Neutrophil (primary cell): ENCODE data around the gene MRPL45.

Experiments used
- H3K27ac ChIP-seq: fragments of 200-600 bp; sonication (generic); 2 replicates; pipeline ENCODE4 v1.5.1; 2016; ENCODE audit warnings: mild to moderate bottlenecking, moderate library complexity
- H3K27me3 ChIP-seq: fragments of 200-600 bp; sonication (generic); 2 replicates; pipeline ENCODE4 v1.6.0; 2016; ENCODE audit warnings: mild to moderate bottlenecking
- H3K36me3 ChIP-seq: fragments of 200-600 bp; sonication (generic); 2 replicates; pipeline ENCODE4 v1.5.1; 2017
- H3K4me1 ChIP-seq, 2 experiments: fragments of 200-600 bp in 1 of 2; sonication (generic) in 1 of 2; 1 replicate in 1 of 2; 2 replicates in 1 of 2; pipeline versions ENCODE4 v1.5.1 to v1.6.1; 2013 to 2016; ENCODE audit warnings: low read depth in 1 of 2, low read length in 1 of 2, mild to moderate bottlenecking in 1 of 2, moderate library complexity in 1 of 2; ENCODE audit not compliant: control insufficient read depth in 1 of 2, insufficient read depth in 1 of 2
- H3K4me3 ChIP-seq, 2 experiments: fragments of 200-600 bp in 1 of 2; sonication (generic) in 1 of 2; 1 replicate in 1 of 2; 2 replicates in 1 of 2; pipeline ENCODE4 v1.5.1; 2013 to 2016; ENCODE audit warnings: low read depth in 1 of 2, low read length in 1 of 2, mild to moderate bottlenecking in 1 of 2, moderate library complexity in 1 of 2
- H3K9me3 ChIP-seq: fragments of 200-600 bp; sonication (generic); 2 replicates; pipeline ENCODE4 v1.5.1; 2016
- TF ChIP-seq, protein P1 (sequence below): fragments of 200-600 bp; sonication (generic); IDR thresholded peaks from 2 replicates; pipeline ENCODE4 v1.5.1; 2016; ENCODE audit warnings: antibody characterized with exemption

Gene MRPL45

DNA sequence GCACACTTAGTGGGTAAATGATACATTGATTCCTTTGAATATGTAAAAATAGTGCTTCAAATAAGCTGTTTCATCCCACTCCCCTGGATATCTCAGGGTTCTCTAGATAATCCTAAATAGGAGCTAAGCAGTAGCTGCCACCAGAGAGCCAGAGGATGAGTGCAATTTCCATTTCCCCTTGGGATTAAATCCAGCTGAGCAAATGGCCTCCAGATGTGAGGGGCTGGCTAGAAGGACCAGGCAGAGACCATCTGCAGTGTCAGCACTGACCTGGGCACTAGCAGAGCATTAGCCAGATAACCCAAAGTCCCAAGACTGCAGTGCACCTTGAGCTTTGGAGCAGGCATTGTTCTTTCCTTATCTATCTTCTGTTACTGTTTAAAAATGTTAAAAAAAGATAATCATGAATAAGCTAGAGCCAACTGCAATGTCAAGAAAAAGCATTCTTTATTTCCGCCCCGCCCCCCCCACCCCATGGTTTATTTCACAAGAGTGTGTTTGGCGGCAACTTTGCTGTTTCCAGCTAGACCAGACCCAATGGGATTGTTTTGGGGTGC is 27.3 kb downstream of the MRPL45 start:
- Histone ChIP-seq H3K9me3 (no peaks in the 10 kb centered on the region), H3K4me1 (peaks cover 0 to 3% of the 10 kb centered on the region in 2 experiments), H3K36me3 (peaks cover 12% of the 10 kb centered on the region), H3K27ac (no peak overlapping the region), H3K27me3 (no peaks in the 10 kb centered on the region), H3K4me3 (no peak overlapping the region)
- TF ChIP-seq, protein P1, sequence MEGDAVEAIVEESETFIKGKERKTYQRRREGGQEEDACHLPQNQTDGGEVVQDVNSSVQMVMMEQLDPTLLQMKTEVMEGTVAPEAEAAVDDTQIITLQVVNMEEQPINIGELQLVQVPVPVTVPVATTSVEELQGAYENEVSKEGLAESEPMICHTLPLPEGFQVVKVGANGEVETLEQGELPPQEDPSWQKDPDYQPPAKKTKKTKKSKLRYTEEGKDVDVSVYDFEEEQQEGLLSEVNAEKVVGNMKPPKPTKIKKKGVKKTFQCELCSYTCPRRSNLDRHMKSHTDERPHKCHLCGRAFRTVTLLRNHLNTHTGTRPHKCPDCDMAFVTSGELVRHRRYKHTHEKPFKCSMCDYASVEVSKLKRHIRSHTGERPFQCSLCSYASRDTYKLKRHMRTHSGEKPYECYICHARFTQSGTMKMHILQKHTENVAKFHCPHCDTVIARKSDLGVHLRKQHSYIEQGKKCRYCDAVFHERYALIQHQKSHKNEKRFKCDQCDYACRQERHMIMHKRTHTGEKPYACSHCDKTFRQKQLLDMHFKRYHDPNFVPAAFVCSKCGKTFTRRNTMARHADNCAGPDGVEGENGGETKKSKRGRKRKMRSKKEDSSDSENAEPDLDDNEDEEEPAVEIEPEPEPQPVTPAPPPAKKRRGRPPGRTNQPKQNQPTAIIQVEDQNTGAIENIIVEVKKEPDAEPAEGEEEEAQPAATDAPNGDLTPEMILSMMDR = no peak

DNA sequence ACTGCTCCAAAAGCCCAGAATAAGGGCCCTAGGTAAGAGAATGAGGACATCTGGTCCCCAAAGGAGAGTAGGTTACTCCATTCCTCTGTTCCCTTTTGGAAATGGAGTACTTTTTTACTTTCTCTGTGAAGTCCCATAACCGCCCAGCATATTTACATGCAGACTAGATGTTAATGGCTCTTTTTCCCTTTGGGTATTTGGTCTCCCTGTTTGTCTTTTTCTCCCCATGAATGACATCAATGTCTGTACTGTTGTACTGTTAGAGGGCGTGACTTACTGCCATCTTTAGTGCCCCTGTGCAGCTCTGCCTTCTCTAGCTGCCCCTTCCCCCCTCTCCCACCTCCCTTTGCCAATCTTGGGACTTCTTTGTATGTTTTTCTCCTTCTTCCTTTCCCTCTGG is 27.8 kb downstream of the MRPL45 start:
- TF ChIP-seq, protein P1 = no peak
- Histone ChIP-seq H3K27ac (no peak overlapping the region), H3K9me3 (no peaks in the 10 kb centered on the region), H3K27me3 (no peaks in the 10 kb centered on the region), H3K36me3 (peaks cover 10% of the 10 kb centered on the region), H3K4me3 (no peak overlapping the region), H3K4me1 (peaks cover 0 to 3% of the 10 kb centered on the region in 2 experiments)

DNA sequence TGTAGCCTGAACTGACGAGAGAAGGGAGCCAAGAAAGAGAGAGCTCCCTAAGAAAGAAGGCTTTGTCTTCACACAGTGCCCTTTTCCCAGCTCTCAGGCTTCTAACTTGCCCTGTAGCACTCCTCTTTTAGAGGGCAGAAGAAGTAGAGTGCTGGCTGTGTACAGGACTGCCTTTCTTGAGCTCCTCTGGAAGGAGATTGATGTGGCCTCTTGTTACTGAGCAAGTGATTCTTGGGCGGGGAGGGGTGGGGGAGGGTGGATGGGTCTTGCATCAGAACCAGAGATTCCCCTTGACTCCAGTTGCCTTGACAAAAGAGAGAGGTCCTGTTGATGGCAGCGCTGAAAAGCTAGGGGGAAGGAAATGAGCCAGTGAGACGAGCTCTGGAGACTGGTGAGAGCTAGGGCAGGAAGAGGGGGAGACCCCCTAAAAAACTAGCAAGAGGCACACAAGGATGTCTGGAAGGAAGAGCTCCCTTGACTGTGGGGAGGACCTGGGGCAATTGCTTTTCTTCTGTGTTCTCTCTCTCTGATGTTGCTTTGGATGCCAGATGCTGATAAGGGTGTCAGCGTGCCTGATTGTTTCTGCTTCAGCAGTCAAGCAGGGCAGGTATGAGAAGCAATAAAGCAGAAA is 28.4 kb downstream of the MRPL45 start:
- Histone ChIP-seq H3K27ac (no peak overlapping the region), H3K27me3 (no peaks in the 10 kb centered on the region), H3K36me3 (peaks cover 10% of the 10 kb centered on the region), H3K4me1 (peaks cover 0 to 3% of the 10 kb centered on the region in 2 experiments), H3K9me3 (no peaks in the 10 kb centered on the region), H3K4me3 (no peak overlapping the region)
- TF ChIP-seq, protein P1 = no peak

DNA sequence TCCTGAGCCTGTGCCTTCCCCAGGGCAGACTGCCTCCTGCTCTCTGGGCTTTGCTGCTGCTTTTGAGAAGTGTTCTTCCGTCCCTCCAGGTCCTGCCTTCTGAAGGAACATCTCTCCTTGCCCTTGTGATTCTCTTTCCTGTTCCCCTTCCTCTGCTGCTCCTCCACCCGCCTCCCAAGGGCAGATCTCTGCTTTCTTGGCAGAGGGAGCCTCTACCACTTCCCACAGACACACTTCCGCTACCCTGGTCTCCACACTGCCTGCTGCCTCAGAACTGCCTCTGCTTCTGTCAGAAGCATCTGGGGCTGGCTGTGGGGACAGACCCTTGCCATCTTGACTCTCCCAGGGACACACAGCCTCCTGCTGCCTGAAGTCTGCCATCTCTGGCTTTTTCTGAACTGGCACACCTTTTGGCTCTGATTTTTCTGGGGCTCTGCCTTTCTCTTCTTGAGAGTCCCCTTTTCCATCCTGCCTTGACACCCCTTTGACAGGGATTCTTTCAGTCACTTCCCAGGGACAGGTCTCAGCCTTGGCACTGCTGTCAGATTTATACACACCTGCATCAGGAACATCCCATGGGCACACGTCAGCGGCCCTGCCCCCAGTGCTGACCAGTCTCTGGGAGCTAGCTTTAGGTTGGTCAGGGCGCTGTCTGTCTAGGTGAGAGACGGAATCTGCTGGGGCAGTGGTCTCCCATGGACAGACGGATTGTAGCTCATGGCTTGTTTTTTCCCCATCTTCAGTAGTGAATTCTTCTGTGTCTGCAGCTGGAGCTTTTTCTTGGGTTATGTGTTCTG is 30.2 kb downstream of the MRPL45 start:
- Histone ChIP-seq H3K36me3 (no peaks in the 10 kb centered on the region), H3K9me3 (no peaks in the 10 kb centered on the region), H3K4me1 (peaks cover 0 to 3% of the 10 kb centered on the region in 2 experiments), H3K4me3 (no peak overlapping the region), H3K27ac (no peak overlapping the region), H3K27me3 (no peaks in the 10 kb centered on the region)
- TF ChIP-seq, protein P1 = no peak

DNA sequence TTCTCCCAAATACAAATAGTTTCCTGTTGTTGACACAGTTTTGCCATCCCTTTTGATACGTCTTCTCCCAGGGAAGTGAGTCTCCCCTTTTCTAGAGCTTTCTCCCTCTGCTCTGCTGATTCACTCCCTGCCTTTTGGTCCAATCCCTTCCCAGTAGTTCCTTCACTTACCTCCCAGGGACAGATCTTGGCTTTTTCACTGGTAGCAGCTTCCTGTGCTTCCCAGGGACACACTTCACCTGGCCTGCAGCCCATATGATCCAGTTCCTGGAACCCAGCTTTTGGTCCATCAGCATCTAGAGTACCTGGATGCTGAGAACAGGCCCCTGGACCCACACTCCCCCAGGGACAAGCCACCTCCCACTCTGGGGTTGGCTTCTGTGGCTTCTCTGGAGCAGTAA is 31.0 kb downstream of the MRPL45 start:
- Histone ChIP-seq H3K9me3 (no peaks in the 10 kb centered on the region), H3K27ac (no peak overlapping the region), H3K4me3 (no peak overlapping the region), H3K36me3 (no peaks in the 10 kb centered on the region), H3K4me1 (peaks cover 0 to 3% of the 10 kb centered on the region in 2 experiments), H3K27me3 (no peaks in the 10 kb centered on the region)
- TF ChIP-seq, protein P1 = no peak
